ENCODE measurements around the gene TANK.

- TF ChIP-seq POLR2AphosphoS5 (IDR thresholded peaks at IDR 0.05; ENCODE audit: low read depth, low read length) (peak; percentile 94), EZH2 (IDR thresholded peaks at IDR 0.05) (no peak), CTCF (IDR thresholded peaks at IDR 0.05 in 2 of 3, conservative IDR thresholded peaks at IDR 0.05 in 1 of 3; ENCODE audit: borderline replicate concordance in 1 of 3, insufficient read depth in 1 of 3, low read depth in 2 of 3, low read length in 2 of 3) (no peak), RAD21 (IDR thresholded peaks at IDR 0.05; ENCODE audit: low read depth) (no peak), POLR2A (IDR thresholded peaks at IDR 0.05; ENCODE audit: borderline replicate concordance, extremely low read depth, insufficient read depth, insufficient read length) (peak; percentile 90), ELF1 (IDR thresholded peaks at IDR 0.05; ENCODE audit: borderline replicate concordance, low read depth) (peak; percentile 74), CBX3 (IDR thresholded peaks at IDR 0.05; ENCODE audit: low read depth) (no peak), TCF7L2 (IDR thresholded peaks at IDR 0.05; ENCODE audit: borderline replicate concordance, extremely low read depth, insufficient read depth, insufficient read length) (no peak), ZBTB33 (IDR thresholded peaks at IDR 0.05; ENCODE audit: extremely low read depth, insufficient replicate concordance, low read length) (peak; percentile 14), REST (IDR thresholded peaks at IDR 0.05; ENCODE audit: low read depth) (no peak), YY1 (IDR thresholded peaks at IDR 0.05; ENCODE audit: extremely low read depth, insufficient replicate concordance, low read depth, low read length) (peak; percentile 87)
Observed at GRCh38 chr2:161160226-161161073, at the start of gene TANK.

All from HCT116 (cell line).